ENCODE measurements around the gene GNG8.

GNG8 gene

DNA sequence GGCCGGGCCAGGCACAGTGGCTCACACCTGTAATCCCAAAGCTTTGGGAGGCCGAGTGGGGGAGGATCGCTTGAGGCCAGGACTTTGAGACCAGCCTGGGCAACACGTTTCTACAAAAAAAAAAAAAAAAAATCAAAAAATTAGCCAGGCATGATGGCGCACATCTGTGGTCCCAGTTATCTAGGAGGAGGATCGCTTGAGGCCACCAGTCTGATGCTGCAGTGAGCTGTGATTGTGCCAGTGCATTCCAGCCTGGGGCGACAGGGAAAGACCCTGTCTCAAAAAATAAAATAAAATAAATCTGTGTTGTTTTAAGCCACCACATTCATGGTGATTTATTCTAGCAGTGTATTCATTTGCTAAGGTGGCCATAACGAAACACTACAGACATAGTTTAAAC lies 29.1 kb upstream of the GNG8 start:
- Histone ChIP-seq H3K36me3 (ENCODE audit: control insufficient read depth in 4 of 4, insufficient read depth in 4 of 4, low read length in 3 of 4) (no peaks in the 10 kb centered on the region), H3K27ac (ENCODE audit: insufficient read depth in 1 of 2, low read depth in 1 of 2, low read length in 2 of 2, poor library complexity in 1 of 2, severe bottlenecking in 2 of 2) (no peak overlapping the region), H3K4me3 (ENCODE audit: control insufficient read depth in 1 of 7, extremely low read depth in 1 of 7, insufficient read depth in 4 of 7, low read depth in 2 of 7, low read length in 6 of 7) (no peak overlapping the region), H3K27me3 (replicated peaks in 2 of 5; ENCODE audit: control insufficient read depth in 4 of 5, insufficient read depth in 5 of 5, low read length in 4 of 5) (peaks cover 0 to 7% (median 4%) of the 10 kb centered on the region in 5 experiments), H3K9me3 (ENCODE audit: control extremely low read depth in 1 of 5, control insufficient read depth in 4 of 5, insufficient read depth in 2 of 5, low read depth in 1 of 5, low read length in 4 of 5) (no peaks in the 10 kb centered on the region), H3K4me1 (ENCODE audit: control extremely low read depth in 1 of 4, control insufficient read depth in 4 of 4, insufficient read depth in 4 of 4, low read length in 3 of 4) (peaks cover 0 to 17% (median 14%) of the 10 kb centered on the region in 4 experiments)
- DNase-seq = no peak
- CTCF ChIA-PET = interaction anchor here (0.6 to 5.7 kb wide), 3 partner anchors 13 to 90 kb away, joined by 3 to 121 read pairs (median 3); no protein-coding TSS in a partner anchor
- POLR2A ChIA-PET = no interaction called here
- 100% methylated on average over 3 of the region's 8 CpGs for WGBS (ENCODE audit: insufficient coverage)

- POLR2A ChIA-PET = interaction anchor here (0.6 to 1.5 kb wide), 3 partner anchors 13 to 126 kb away, joined by 3 to 4 read pairs (median 4); no protein-coding TSS in a partner anchor
- 1% methylated on average over 15 of the region's 19 CpGs for WGBS (ENCODE audit: insufficient coverage)
- H3K4me3 ChIP-seq (ENCODE audit: control insufficient read depth in 1 of 7, extremely low read depth in 1 of 7, insufficient read depth in 4 of 7, low read depth in 2 of 7, low read length in 6 of 7) = peak overlapping the region in 6 of 7 experiments; percentile 9 to 69 (median 56)
- peaks cover 0 to 31% (median 27%) of the 10 kb centered on the region in 4 experiments for H3K4me1 ChIP-seq (ENCODE audit: control extremely low read depth in 1 of 4, control insufficient read depth in 4 of 4, insufficient read depth in 4 of 4, low read length in 3 of 4)
- H3K9me3 ChIP-seq (ENCODE audit: control extremely low read depth in 1 of 5, control insufficient read depth in 4 of 5, insufficient read depth in 2 of 5, low read depth in 1 of 5, low read length in 4 of 5) = no peaks in the 10 kb centered on the region
- H3K27ac ChIP-seq (ENCODE audit: insufficient read depth in 1 of 2, low read depth in 1 of 2, low read length in 2 of 2, poor library complexity in 1 of 2, severe bottlenecking in 2 of 2) = peak overlapping the region in 1 of 2 experiments; percentile 25
- peaks cover 0 to 31% (median 16%) of the 10 kb centered on the region in 5 experiments for H3K27me3 ChIP-seq (replicated peaks in 2 of 5; ENCODE audit: control insufficient read depth in 4 of 5, insufficient read depth in 5 of 5, low read length in 4 of 5)
- DNase-seq = peak; percentile 90 to 96 (median 95)
- H3K36me3 ChIP-seq (ENCODE audit: control insufficient read depth in 4 of 4, insufficient read depth in 4 of 4, low read length in 3 of 4) = no peaks in the 10 kb centered on the region
- CTCF ChIA-PET = interaction anchor here (0.6 to 5.7 kb wide), 24 partner anchors 9 to 142 kb away, joined by 3 to 121 read pairs (median 4); partner anchors contain the start of gene CALM3
Observed at GRCh38 chr19:46661735-46662592, 26.0 kb upstream of the GNG8 start.

GRCh38 chr19:46661020-46661731 lies 25.2 kb upstream of the GNG8 start, which contains the start of gene DACT3:
Gene DACT3, minus strand, starts transcription at chr19:46661182. Its CDS starts 118 bp downstream, at chr19:46661064.
- POLR2A ChIA-PET = interaction anchor here (0.5 to 1.5 kb wide), 6 partner anchors 13 to 127 kb away, joined by 3 to 4 read pairs (median 4); partner anchors contain the start of gene CALM3
- Histone ChIP-seq H3K4me1 (ENCODE audit: control extremely low read depth in 1 of 4, control insufficient read depth in 4 of 4, insufficient read depth in 4 of 4, low read length in 3 of 4) (peaks cover 0 to 31% (median 27%) of the 10 kb centered on the region in 4 experiments), H3K27me3 (replicated peaks in 2 of 5; ENCODE audit: control insufficient read depth in 4 of 5, insufficient read depth in 5 of 5, low read length in 4 of 5) (peaks cover 0 to 33% (median 20%) of the 10 kb centered on the region in 5 experiments), H3K36me3 (ENCODE audit: control insufficient read depth in 4 of 4, insufficient read depth in 4 of 4, low read length in 3 of 4) (no peaks in the 10 kb centered on the region), H3K9me3 (ENCODE audit: control extremely low read depth in 1 of 5, control insufficient read depth in 4 of 5, insufficient read depth in 2 of 5, low read depth in 1 of 5, low read length in 4 of 5) (no peaks in the 10 kb centered on the region), H3K27ac (ENCODE audit: insufficient read depth in 1 of 2, low read depth in 1 of 2, low read length in 2 of 2, poor library complexity in 1 of 2, severe bottlenecking in 2 of 2) (peak within 1 kb of the TSS in 1 of 2 experiments; percentile 25), H3K4me3 (ENCODE audit: control insufficient read depth in 1 of 7, extremely low read depth in 1 of 7, insufficient read depth in 4 of 7, low read depth in 2 of 7, low read length in 6 of 7) (peak within 1 kb of the TSS in 6 of 7 experiments; percentile 9 to 69 (median 56))
- CTCF ChIA-PET = interaction anchor here (0.7 to 5.7 kb wide), 18 partner anchors 8 to 132 kb away, joined by 3 to 121 read pairs (median 5); partner anchors contain the start of gene CALM3
- WGBS (ENCODE audit: insufficient coverage) = 0% methylated on average over 41 of the region's 61 CpGs
- DNase-seq = peak; percentile 99 to 100 (median 100)

DNA sequence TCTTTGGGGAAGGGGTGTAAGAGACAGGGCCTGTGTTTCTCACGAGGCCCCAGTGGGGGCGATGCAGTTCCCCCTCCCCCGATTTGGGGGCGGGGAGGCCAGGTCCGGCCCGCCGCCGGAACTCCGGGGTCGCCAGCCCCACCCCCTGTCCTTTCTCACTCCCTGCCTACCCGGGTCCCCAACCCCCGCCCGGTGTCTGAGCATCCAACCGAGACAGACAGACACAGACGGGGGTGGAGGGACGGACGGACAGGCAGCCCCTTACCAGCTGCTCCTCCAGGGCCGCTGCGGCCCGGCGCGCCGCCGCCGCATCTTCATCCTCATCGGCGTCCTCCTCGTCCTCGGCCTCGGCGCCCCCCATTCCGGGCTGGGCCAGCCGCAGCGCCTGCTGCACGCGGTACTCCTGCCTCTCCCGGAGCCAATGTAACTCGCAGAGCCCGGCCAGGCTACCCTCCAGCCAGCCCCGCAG lies 24.6 kb upstream of the GNG8 start:
- no peak overlapping the region for H3K27ac ChIP-seq (ENCODE audit: insufficient read depth in 1 of 2, low read depth in 1 of 2, low read length in 2 of 2, poor library complexity in 1 of 2, severe bottlenecking in 2 of 2)
- CTCF ChIA-PET = interaction anchor here (1.1 to 5.7 kb wide), 7 partner anchors 10 to 48 kb away, joined by 3 to 121 read pairs (median 12); no protein-coding TSS in a partner anchor
- peak overlapping the region in 4 of 7 experiments; percentile 51 to 64 (median 56) for H3K4me3 ChIP-seq (ENCODE audit: control insufficient read depth in 1 of 7, extremely low read depth in 1 of 7, insufficient read depth in 4 of 7, low read depth in 2 of 7, low read length in 6 of 7)
- POLR2A ChIA-PET = interaction anchor here (0.5 to 0.9 kb wide), 4 partner anchors 12 to 60 kb away, joined by 3 to 4 read pairs (median 4); partner anchors contain the start of gene CALM3
- no peaks in the 10 kb centered on the region for H3K9me3 ChIP-seq (ENCODE audit: control extremely low read depth in 1 of 5, control insufficient read depth in 4 of 5, insufficient read depth in 2 of 5, low read depth in 1 of 5, low read length in 4 of 5)
- H3K36me3 ChIP-seq (ENCODE audit: control insufficient read depth in 4 of 4, insufficient read depth in 4 of 4, low read length in 3 of 4) = no peaks in the 10 kb centered on the region
- peaks cover 0 to 31% (median 27%) of the 10 kb centered on the region in 4 experiments for H3K4me1 ChIP-seq (ENCODE audit: control extremely low read depth in 1 of 4, control insufficient read depth in 4 of 4, insufficient read depth in 4 of 4, low read length in 3 of 4)
- 1% methylated on average over 33 of the region's 40 CpGs for WGBS (ENCODE audit: insufficient coverage)
- peaks cover 0 to 35% (median 20%) of the 10 kb centered on the region in 5 experiments for H3K27me3 ChIP-seq (replicated peaks in 2 of 5; ENCODE audit: control insufficient read depth in 4 of 5, insufficient read depth in 5 of 5, low read length in 4 of 5)
- DNase-seq = no peak

DNA sequence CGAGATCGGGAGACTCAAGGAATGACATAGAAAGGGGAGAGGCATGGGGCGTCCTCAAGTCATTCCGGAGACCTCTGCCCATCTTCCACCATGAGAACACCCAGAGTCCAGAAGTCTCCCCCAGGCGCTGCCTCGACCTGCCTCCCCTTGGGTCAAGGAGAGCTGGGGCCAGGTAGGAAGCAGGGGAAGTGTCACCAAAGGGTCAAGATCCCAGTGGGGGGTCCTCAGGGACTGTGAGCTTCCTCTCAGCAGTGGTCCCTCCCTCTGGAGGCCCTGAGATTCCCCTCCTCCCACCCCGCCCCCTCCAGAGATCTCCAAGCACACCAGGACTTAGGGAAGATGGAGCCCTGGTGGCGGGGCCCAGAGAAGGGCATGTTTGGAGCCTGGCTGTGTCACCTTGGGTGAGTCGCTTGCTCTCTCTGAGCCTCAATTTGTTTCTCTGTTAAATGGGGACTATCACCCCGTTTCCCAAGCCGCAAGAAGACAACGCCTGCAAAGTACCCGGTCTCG lies 24.1 kb upstream of the GNG8 start:
- no peaks in the 10 kb centered on the region for H3K36me3 ChIP-seq (ENCODE audit: control insufficient read depth in 4 of 4, insufficient read depth in 4 of 4, low read length in 3 of 4)
- no peak for DNase-seq
- H3K4me3 ChIP-seq (ENCODE audit: control insufficient read depth in 1 of 7, extremely low read depth in 1 of 7, insufficient read depth in 4 of 7, low read depth in 2 of 7, low read length in 6 of 7) = peak overlapping the region in 3 of 7 experiments; percentile 51 to 64 (median 57)
- peaks cover 0 to 31% (median 27%) of the 10 kb centered on the region in 4 experiments for H3K4me1 ChIP-seq (ENCODE audit: control extremely low read depth in 1 of 4, control insufficient read depth in 4 of 4, insufficient read depth in 4 of 4, low read length in 3 of 4)
- no peaks in the 10 kb centered on the region for H3K9me3 ChIP-seq (ENCODE audit: control extremely low read depth in 1 of 5, control insufficient read depth in 4 of 5, insufficient read depth in 2 of 5, low read depth in 1 of 5, low read length in 4 of 5)
- ChIA-PET CTCF (interaction anchor here (1.1 to 4.0 kb wide), 4 partner anchors 9 to 74 kb away, joined by 3 to 25 read pairs (median 8); no protein-coding TSS in a partner anchor), POLR2A (no interaction called here)
- H3K27ac ChIP-seq (ENCODE audit: insufficient read depth in 1 of 2, low read depth in 1 of 2, low read length in 2 of 2, poor library complexity in 1 of 2, severe bottlenecking in 2 of 2) = no peak overlapping the region
- 3% methylated on average over 10 of the region's 14 CpGs for WGBS (ENCODE audit: insufficient coverage)
- H3K27me3 ChIP-seq (replicated peaks in 2 of 5; ENCODE audit: control insufficient read depth in 4 of 5, insufficient read depth in 5 of 5, low read length in 4 of 5) = peaks cover 0 to 36% (median 20%) of the 10 kb centered on the region in 5 experiments
